GM12892 (cell line): ENCODE data around the gene SLC36A4.

Source experiments
- POLR2A ChIP-seq: IDR thresholded peaks from 2 replicates; pipeline ENCODE4 v1.6.1; 2011; ENCODE audit warnings: low read depth, low read length, control low read depth
- POLR2AphosphoS5 ChIP-seq: IDR thresholded peaks from 2 replicates; pipeline ENCODE4 v1.6.1; 2011; ENCODE audit warnings: low read depth, low read length, control low read depth
- TAF1 ChIP-seq: IDR thresholded peaks from 2 replicates; pipeline ENCODE4 v1.6.1; 2011; ENCODE audit warnings: low read depth, mild to moderate bottlenecking, control low read depth, low read length, borderline replicate concordance

- TF ChIP-seq POLR2AphosphoS5 (no peak), POLR2A (no peak), TAF1 (no peak)
Observed at GRCh38 chr11:93169143-93169542, 28.6 kb downstream of the SLC36A4 start.
